Thyroid gland (tissue), 4 donors: ENCODE results near the gene SCD5.

Experiments used
- CTCF ChIP-seq, 6 experiments: fragments of 200-600 bp in 3 of 6; fragments of 450-650 bp in 3 of 6; sonication (generic) in 3 of 6; IDR thresholded peaks; one replicate each; pipeline ENCODE4 v1.5.1; 2016 to 2019; ENCODE audit warnings: antibody characterized with exemption in 6 of 6, mild to moderate bottlenecking in 2 of 6, inconsistent platforms in 1 of 6, moderate library complexity in 1 of 6
- POLR2A ChIP-seq, 2 donors: fragments of 450-650 bp; IDR thresholded peaks; one replicate each; pipeline ENCODE4 v1.6.1; 2017; ENCODE audit warnings: antibody characterized with exemption in 2 of 2, mild to moderate bottlenecking in 2 of 2, moderate library complexity in 1 of 2

- TF ChIP-seq CTCF (IDR thresholded peaks at IDR 0.05) (no peak), POLR2A (IDR thresholded peaks at IDR 0.05) (no peak)
Measured at GRCh38 chr4:82803746-82804145, 5.2 kb upstream of the SCD5 start.
